Colonic mucosa (tissue), 4 donors: ENCODE data around the gene CAMTA1. TPM values are rescaled to one million over a fixed set of nuclear protein-coding genes. Genes with fewer than 3 reads are reported as not detected.

ENCODE experiments used
- DNase-seq: peaks from one replicate; pipeline ENCODE4 v3.0.0-alpha.2; 2020
- H3K27ac ChIP-seq: fragments of 200-600 bp; one replicate; pipeline ENCODE4 v1.8.0; 2021
- H3K27me3 ChIP-seq: fragments of 200-600 bp; one replicate; pipeline ENCODE4 v1.8.0; 2021
- H3K36me3 ChIP-seq: fragments of 200-600 bp; one replicate; pipeline ENCODE4 v1.8.0; 2021
- H3K4me1 ChIP-seq: fragments of 200-600 bp; one replicate; pipeline ENCODE4 v1.8.0; 2021; ENCODE audit warnings: mild to moderate bottlenecking
- H3K4me3 ChIP-seq: fragments of 200-600 bp; one replicate; pipeline ENCODE4 v1.8.0; 2021
- H3K9ac ChIP-seq, 2 donors: one replicate each; pipeline ENCODE4 v1.7.0; 2013; ENCODE audit warnings: control low read depth in 2 of 2, low read depth in 2 of 2, low read length in 2 of 2
- H3K9me3 ChIP-seq: fragments of 200-600 bp; one replicate; pipeline ENCODE4 v1.8.0; 2021
- CTCF ChIP-seq: fragments of 200-600 bp; IDR thresholded peaks from one replicate; pipeline ENCODE4 v1.8.0; 2022; ENCODE audit warnings: antibody characterized with exemption, mild to moderate bottlenecking
- intact Hi-C: fragments of 100-400 bp; cut with DNase I; formaldehyde crosslinking; loops from one replicate; pipeline ENCODE4 v1.14.1; 2022
- total RNA-seq, 2 donors: library from RNA; stranded (reverse); fragmentation: NEBNext Ultra II Directional in 1 of 2; extraction: Animal tissue kit (Norgen Biotek cat#: 25700) in 1 of 2; gene quantifications; one replicate each; pipeline ENCODE4 v1.2.1, GENCODE V29; 2021
- donor health status: healthy.
- donor health status: DM: no; HTN: no; CAD: no.
- donor health status: DM: no; HTN: no; CAD: no.

Gene CAMTA1
- total RNA-seq, 2 donors from 2014 or later, result 76.8 to 92.8 TPM

GRCh38 chr1:7196036-7196911 is 411.0 kb downstream of the CAMTA1 start:
- Histone ChIP-seq H3K9ac (no peak overlapping the region), H3K36me3 (no peaks in the 10 kb centered on the region), H3K4me1 (no peaks in the 10 kb centered on the region), H3K27me3 (no peaks in the 10 kb centered on the region), H3K27ac (no peak overlapping the region), H3K9me3 (no peaks in the 10 kb centered on the region), H3K4me3 (no peak overlapping the region)
- DNase-seq, result no peak
- TF ChIP-seq CTCF, result no peak
- intact Hi-C loops, result no loop called here

- no peak overlapping the region for H3K9ac ChIP-seq
- intact Hi-C loops, result no loop called here
- no peaks in the 10 kb centered on the region for H3K9me3 ChIP-seq
- no peak overlapping the region for H3K27ac ChIP-seq
- no peaks in the 10 kb centered on the region for H3K36me3 ChIP-seq
- DNase-seq, result no peak
- TF ChIP-seq CTCF, result no peak
- no peaks in the 10 kb centered on the region for H3K4me1 ChIP-seq
- no peak overlapping the region for H3K4me3 ChIP-seq
- H3K27me3 ChIP-seq, result no peaks in the 10 kb centered on the region
These were observed 413.4 kb downstream of the CAMTA1 start for GRCh38 chr1:7198664-7199063.

DNA sequence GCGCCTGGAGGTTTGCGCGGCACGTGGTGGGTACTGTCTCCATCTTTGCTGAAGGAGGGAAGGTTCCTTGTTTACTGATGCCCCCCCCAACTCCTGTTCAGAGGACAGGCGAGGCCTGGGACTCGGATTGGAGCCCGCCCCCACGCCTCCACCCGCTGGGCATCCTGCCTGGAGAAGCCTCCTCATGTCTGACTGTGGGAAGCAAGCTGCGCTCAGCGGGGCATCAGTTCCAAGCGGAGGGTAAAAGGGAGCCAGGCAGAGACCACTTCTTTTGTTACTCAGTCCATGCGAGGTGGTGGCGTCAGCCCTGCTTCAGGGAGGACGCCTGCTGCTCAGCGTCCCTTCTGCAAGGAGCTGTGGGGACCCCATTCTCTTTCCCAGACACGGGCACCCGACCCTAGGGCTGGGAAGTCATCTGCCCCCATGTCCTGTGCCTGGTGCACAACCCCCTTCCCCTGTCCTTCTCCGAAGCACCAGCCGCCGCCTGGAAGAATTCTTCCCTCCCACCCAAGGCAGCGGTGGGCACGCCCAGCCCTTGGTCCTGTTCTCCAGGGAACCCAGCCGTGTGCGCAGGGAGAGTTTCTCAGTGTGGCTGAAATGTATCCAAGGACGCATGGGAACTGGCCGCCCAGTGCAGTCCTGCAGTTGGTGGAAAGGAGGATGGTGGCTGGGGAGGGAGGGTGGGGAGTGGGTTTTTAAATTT is 414.0 kb downstream of the CAMTA1 start:
- no peaks in the 10 kb centered on the region for H3K36me3 ChIP-seq
- H3K9ac ChIP-seq, result no peak overlapping the region
- no peak overlapping the region for H3K27ac ChIP-seq
- no peak for TF ChIP-seq CTCF
- intact Hi-C loops, result no loop called here
- H3K9me3 ChIP-seq, result no peaks in the 10 kb centered on the region
- DNase-seq, result no peak
- no peaks in the 10 kb centered on the region for H3K4me1 ChIP-seq
- no peak overlapping the region for H3K4me3 ChIP-seq
- H3K27me3 ChIP-seq, result no peaks in the 10 kb centered on the region

DNA sequence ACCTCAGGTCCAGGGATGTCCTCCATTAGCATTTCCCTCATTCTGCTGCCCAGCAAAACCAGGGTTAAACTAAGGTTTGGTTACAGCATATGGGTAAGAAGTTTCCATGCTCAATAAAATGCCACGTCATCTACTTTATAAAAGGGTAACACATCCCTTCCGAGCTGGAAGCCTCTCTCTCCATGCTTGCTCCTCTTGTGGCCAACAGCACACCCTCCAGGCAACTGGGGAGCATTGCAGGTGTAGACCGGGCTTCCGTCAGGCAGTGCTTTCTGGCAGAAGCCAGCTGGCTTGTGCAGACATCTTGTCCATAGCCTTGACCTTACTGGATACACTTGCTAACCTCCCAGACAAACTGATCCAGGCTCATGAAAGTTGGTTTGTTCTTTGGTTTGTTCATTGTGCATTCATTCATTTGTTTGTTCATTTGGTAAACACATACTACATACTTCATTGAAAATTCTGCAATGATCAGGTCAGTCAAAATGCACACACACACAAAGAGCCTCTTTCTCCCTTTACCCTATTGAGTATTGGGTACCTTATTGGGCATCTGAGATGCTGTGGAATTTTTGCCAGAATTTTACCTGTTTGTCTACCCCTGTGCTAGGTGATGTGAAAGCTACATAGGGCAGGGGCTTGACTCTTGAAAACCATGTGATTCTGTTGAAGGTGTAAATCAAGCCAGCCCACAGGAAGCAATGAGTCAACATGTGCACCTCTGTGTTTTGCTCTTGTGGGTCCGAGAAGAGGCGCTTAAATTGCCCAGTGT is 422.8 kb downstream of the CAMTA1 start:
- TF ChIP-seq CTCF, result peak; percentile 55
- Histone ChIP-seq H3K27me3 (no peaks in the 10 kb centered on the region), H3K27ac (no peak overlapping the region)

GRCh38 chr1:7208647-7209180 is 423.5 kb downstream of the CAMTA1 start:
- Histone ChIP-seq H3K9me3 (no peaks in the 10 kb centered on the region), H3K9ac (no peak overlapping the region), H3K4me1 (no peaks in the 10 kb centered on the region), H3K4me3 (no peak overlapping the region), H3K27me3 (no peaks in the 10 kb centered on the region), H3K27ac (no peak overlapping the region), H3K36me3 (no peaks in the 10 kb centered on the region)
- intact Hi-C loops, result no loop called here
- no peak for DNase-seq
- TF ChIP-seq CTCF, result no peak

More for the DNA sequence above, 422.8 kb downstream of the CAMTA1 start:
- Histone ChIP-seq H3K4me1 (no peaks in the 10 kb centered on the region), H3K4me3 (no peak overlapping the region), H3K9me3 (no peaks in the 10 kb centered on the region), H3K36me3 (no peaks in the 10 kb centered on the region), H3K9ac (no peak overlapping the region)
- intact Hi-C loops, result no loop called here
- DNase-seq, result peak; percentile 45
